Stimulated activated naive CD8-positive, alpha-beta T cell treated with anti-CD3 and anti-CD28 coated beads, Interleukin-15, amount 100 ng/mL, for 72 hours (primary cell): ENCODE results near the gene SLMAP.

Source experiments
- ATAC-seq: fragments of 150-1000 bp; cut with Tn5 transposase; 2 replicates; pipeline ENCODE4 v1.10.0; 2021; ENCODE audit warnings: mild to moderate bottlenecking, moderate library complexity
- DNase-seq, 2 donors: peaks; one replicate each; pipeline ENCODE4 v3.0.0; 2021 to 2022
- H3K27ac Mint-ChIP-seq, 2 donors: one replicate each; pipeline ENCODE4 v1.8.0; 2022; ENCODE audit warnings: mild to moderate bottlenecking in 2 of 2, mixed read lengths in 2 of 2, moderate library complexity in 2 of 2
- H3K27me3 Mint-ChIP-seq: one replicate; pipeline ENCODE4 v1.8.0; 2022; ENCODE audit warnings: mixed read lengths
- H3K4me1 Mint-ChIP-seq: one replicate; pipeline ENCODE4 v1.8.0; 2022; ENCODE audit warnings: mild to moderate bottlenecking, mixed read lengths
- H3K4me3 Mint-ChIP-seq, 2 donors: one replicate each; pipeline ENCODE4 v1.8.0; 2022; ENCODE audit warnings: mild to moderate bottlenecking in 2 of 2, mixed read lengths in 2 of 2, moderate library complexity in 1 of 2
- H3K9me3 Mint-ChIP-seq, 2 donors: one replicate each; pipeline ENCODE4 v1.8.0; 2022; ENCODE audit warnings: mixed read lengths in 2 of 2

SLMAP gene

DNA sequence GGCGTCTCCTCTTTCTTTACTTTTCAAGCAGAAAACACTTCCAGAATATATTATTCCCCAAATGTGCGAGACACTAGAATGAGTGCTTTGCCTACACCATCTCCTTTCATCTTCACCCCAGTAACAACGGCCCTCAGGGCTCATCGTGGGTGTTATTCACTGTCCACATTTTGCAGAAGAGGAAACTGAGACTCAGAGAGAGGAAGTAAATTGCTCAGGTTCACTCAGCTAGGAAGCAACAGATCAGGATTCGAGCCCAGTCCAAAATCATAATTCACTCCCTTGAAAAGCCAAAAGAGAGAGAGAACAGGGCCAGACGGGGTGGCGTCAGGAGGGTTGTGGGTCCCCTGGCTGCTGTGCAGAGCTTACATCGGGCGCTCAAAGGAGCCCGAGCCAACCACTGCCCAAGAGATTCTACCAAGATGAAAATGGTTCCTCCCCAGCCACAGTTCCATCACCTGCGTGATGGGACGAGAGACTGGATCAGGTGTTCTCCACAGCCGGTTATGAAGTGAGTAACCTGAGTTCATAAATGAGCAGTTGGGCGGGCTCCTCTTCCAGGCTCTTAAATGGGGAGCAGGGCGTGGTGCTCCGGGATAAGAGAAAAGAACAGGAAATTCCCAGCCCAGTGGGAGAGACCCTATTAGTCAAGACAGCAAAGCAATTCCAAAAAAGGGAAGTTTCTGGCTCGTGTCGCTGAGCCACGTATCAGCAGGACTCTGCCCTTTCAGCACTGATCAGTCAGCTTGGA lies 203.5 kb downstream of the SLMAP start:
- no peak for DNase-seq
- Mint-ChIP-seq H3K27me3 (no peaks in the 10 kb centered on the region), H3K4me3 (peak overlapping the region in 1 of 2 donors; percentile 8), H3K27ac (no peak overlapping the region), H3K4me1 (peaks cover 22% of the 10 kb centered on the region), H3K9me3 (no peaks in the 10 kb centered on the region)
- ATAC-seq, result no peak

DNA sequence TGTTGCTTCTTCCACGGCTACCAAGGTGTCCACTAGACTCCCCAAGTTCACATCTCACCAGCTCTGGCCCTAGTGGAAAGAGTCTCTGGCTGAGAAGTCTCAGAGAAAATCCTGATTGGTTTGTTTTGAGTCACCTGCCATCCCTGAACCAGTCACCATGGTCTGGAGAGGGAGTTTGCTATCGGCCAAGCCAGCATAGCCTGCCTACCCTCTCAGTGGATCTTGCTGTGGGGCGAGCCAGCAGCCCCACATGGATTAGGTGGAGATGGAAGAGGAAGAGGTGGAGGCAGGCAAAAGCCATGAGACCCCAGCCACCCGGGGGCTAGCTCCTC lies 204.0 kb downstream of the SLMAP start:
- Mint-ChIP-seq H3K4me3 (no peak overlapping the region), H3K27me3 (no peaks in the 10 kb centered on the region), H3K9me3 (no peaks in the 10 kb centered on the region), H3K4me1 (peaks cover 22% of the 10 kb centered on the region), H3K27ac (peak overlapping the region in 1 of 2 donors; percentile 36)
- no peak for DNase-seq
- no peak for ATAC-seq

DNA sequence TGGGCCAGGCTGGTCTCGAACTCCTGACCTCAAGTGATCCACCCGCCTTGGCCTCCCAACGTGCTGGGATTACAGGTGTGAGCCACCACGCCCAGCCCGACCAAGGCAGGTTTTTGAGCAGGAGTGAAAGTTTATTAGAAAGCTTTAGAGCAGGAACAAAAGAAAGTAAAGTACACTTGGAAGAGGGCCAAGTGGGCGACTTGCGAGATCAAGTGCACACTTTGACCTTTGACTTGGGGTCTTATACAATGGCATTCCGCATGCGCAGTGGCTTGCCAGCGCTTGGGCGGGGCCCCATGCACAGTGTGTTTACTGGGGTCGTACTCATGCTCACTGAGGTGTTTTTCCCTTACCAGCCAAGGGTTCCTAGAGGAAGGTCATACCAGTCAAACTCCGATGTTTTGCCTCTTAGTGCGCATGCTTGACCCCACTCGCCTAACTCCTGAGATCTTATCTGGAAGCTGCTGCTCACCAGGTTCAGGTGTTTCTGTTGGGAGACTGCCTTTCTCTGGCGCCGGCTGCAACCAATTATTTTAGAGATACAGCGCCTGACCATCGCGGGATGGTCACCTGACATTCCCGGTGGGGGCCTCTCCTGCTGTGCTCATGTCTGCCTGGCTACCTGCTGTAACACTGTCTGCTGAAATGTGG lies 205.2 kb downstream of the SLMAP start:
- H3K4me3 Mint-ChIP-seq, result no peak overlapping the region
- H3K27me3 Mint-ChIP-seq, result no peaks in the 10 kb centered on the region
- no peaks in the 10 kb centered on the region for H3K9me3 Mint-ChIP-seq
- ATAC-seq, result no peak
- DNase-seq, result no peak
- no peak overlapping the region for H3K27ac Mint-ChIP-seq
- peaks cover 18% of the 10 kb centered on the region for H3K4me1 Mint-ChIP-seq

DNA sequence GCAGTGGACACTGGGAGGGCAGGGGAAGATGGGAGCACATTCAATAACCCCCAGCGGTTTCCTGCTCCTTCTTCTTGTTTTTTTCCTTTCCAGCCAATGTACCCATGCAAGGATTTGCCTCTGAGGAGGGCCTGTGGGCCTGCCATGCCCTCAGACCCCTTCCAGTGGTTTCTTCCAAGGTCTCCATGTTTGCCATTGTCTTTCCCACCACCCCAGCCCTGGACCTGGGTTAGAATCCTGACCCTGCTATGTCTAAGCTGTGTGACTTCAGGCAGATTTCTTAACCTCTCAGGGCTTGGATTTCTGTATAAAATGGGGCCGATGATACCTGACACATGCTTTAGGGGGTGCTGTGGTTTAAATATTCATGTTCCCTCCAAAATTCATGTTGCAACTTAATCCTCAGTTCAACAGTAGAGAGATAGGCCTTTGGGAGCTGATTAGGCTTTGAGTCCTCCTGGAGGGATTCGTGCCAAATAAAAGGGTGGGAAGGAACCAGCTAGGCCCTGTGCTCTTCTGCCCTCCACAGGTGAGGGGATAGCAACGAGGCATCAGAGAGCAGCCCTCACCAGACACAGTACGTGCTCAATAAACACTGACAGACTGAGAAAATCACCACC lies 205.8 kb downstream of the SLMAP start:
- DNase-seq (no peak), ATAC-seq (peak; percentile 47)
- Mint-ChIP-seq H3K4me3 (no peak overlapping the region), H3K27ac (peak overlapping the region in 1 of 2 donors; percentile 44), H3K4me1 (peaks cover 17% of the 10 kb centered on the region), H3K27me3 (no peaks in the 10 kb centered on the region), H3K9me3 (no peaks in the 10 kb centered on the region)

DNA sequence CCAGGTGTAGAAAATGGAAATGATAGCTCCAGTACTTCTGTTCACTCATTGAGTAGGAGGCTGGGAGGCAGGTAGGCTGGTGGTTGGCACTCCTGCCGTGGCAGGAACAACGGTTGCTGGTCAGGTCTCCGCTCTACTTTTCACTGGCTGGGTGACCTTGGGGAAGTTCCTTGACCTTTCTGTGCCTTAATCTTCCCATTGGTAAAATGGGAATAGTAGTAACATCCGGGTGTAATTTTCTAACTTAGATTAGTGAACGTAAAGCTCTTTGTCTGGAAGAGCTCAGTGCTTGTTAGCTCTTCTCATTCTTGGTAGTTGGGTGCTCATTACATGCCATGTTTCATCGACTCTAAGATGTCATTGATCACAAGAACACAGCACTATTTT lies 206.3 kb downstream of the SLMAP start:
- peaks cover 22% of the 10 kb centered on the region for H3K4me1 Mint-ChIP-seq
- DNase-seq (no peak), ATAC-seq (no peak)
- H3K27ac Mint-ChIP-seq, result no peak overlapping the region
- H3K27me3 Mint-ChIP-seq, result no peaks in the 10 kb centered on the region
- no peaks in the 10 kb centered on the region for H3K9me3 Mint-ChIP-seq
- no peak overlapping the region for H3K4me3 Mint-ChIP-seq

DNA sequence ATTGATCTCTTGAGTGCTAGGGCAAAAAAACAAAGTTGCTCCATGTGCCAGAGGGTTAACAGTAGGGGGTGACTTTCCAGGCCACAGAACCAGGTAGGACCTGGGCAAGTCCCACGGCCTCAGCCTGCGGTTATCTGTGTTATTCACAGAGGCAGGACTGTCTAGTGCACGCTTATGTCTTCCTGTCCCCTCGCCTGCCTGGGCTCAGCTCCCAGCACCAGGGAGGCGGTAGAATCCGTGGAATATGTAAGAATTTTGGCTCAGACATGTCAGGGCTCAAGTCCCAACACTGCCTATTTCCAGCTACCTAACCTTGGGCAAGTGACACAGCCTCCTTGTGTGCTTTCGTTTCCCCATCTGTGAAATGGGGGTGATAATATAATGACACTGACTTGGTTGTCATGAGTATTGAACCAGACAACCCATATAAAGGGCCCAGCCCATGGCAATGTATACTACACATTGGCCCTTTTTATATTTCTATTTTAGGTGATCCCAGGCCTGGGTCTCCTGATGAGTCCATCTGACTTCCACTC lies 207.8 kb downstream of the SLMAP start:
- DNase-seq, result no peak
- H3K4me3 Mint-ChIP-seq, result no peak overlapping the region
- peak; percentile 25 for ATAC-seq
- no peaks in the 10 kb centered on the region for H3K27me3 Mint-ChIP-seq
- no peak overlapping the region for H3K27ac Mint-ChIP-seq
- no peaks in the 10 kb centered on the region for H3K9me3 Mint-ChIP-seq
- H3K4me1 Mint-ChIP-seq, result peaks cover 21% of the 10 kb centered on the region

DNA sequence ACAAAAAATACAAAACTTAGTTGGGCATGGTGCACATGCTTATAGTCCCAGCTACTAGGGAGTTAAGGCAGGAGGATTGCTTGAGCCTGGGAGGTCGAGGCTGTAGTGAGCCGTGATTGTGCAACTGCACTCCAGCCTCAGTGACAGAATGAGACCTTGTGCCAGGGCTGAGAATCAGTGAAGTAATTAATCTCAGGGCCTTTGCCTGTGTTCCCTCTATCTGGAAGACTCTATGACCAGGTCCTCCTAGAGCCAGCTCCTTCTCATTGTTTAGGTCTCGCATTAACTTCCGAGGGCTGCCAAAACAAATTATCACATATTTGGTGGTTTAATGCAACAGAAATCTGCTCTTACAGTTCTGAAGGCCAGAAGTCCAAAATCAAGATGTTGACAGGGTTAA lies 210.7 kb downstream of the SLMAP start:
- Mint-ChIP-seq H3K9me3 (no peaks in the 10 kb centered on the region), H3K27me3 (no peaks in the 10 kb centered on the region), H3K4me1 (peaks cover 15% of the 10 kb centered on the region), H3K27ac (no peak overlapping the region), H3K4me3 (no peak overlapping the region)
- no peak for DNase-seq
- no peak for ATAC-seq

DNA sequence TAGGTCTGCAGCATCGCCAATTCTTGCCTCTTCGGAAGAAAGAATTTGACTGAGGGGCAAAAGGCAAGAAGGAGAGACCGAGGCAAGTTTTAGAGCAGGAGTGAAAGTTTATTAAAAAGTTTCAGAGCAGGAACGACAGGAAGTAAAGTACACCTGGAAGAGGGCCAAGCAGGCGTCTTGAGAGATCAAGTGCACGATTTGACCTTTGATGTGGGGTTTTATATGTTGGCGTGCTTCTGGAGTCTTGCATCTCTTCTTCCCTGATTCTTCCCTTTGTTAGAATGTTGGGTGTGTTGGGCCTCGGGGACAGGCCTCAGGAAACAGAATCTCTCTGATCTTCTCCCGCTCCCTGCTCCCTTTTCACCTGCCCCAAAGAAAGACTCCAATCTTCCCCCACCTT lies 211.5 kb downstream of the SLMAP start:
- no peak for ATAC-seq
- DNase-seq, result no peak
- Mint-ChIP-seq H3K9me3 (no peaks in the 10 kb centered on the region), H3K27me3 (no peaks in the 10 kb centered on the region), H3K4me1 (peaks cover 22% of the 10 kb centered on the region), H3K4me3 (peak overlapping the region in 1 of 2 donors; percentile 24), H3K27ac (no peak overlapping the region)

DNA sequence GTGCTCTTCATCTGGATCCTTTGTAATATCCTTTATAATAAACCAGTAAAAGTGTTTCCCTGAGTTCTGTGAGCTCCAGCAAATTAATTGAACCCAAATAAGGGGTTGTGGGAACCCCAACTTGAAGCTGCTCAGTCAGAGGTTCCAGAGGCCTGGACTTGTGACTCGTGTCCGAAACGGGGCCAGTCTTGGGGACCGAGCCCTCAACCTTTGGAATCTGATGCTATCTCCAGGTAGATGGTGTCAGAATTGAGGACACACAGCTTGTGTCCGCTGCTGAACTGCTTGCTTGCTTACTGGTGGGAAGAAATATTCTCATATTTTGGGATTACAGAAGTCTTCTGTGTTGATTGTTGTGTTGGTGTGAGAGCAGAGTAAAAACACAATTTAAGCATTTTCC lies 212.4 kb downstream of the SLMAP start:
- ATAC-seq, result no peak
- H3K27ac Mint-ChIP-seq, result no peak overlapping the region
- peaks cover 27% of the 10 kb centered on the region for H3K4me1 Mint-ChIP-seq
- H3K27me3 Mint-ChIP-seq, result no peaks in the 10 kb centered on the region
- no peaks in the 10 kb centered on the region for H3K9me3 Mint-ChIP-seq
- no peak overlapping the region for H3K4me3 Mint-ChIP-seq
- no peak for DNase-seq

DNA sequence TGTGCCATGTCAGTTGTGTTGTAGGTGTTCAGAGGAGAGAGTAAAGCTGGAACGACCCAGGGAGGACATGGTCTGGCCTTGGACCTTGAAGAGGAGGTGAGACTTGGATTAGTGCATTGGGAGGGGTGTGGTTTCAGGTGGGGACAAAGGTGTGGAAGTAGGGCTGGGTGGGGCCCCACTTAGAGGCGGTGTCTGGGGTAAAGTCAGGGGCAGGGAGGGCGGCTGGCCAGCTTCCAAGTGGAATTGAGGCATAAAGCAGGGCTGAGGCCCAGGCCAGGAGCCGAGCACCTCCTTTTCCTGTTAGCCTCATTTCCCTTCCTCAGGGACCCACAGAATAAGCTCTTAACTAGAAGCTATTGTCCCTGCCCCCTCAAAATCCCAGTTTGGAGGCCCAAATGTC lies 215.9 kb downstream of the SLMAP start:
- no peak for DNase-seq
- Mint-ChIP-seq H3K4me3 (no peak overlapping the region), H3K4me1 (peaks cover 26% of the 10 kb centered on the region), H3K27me3 (no peaks in the 10 kb centered on the region), H3K9me3 (no peaks in the 10 kb centered on the region), H3K27ac (no peak overlapping the region)
- ATAC-seq, result no peak

DNA sequence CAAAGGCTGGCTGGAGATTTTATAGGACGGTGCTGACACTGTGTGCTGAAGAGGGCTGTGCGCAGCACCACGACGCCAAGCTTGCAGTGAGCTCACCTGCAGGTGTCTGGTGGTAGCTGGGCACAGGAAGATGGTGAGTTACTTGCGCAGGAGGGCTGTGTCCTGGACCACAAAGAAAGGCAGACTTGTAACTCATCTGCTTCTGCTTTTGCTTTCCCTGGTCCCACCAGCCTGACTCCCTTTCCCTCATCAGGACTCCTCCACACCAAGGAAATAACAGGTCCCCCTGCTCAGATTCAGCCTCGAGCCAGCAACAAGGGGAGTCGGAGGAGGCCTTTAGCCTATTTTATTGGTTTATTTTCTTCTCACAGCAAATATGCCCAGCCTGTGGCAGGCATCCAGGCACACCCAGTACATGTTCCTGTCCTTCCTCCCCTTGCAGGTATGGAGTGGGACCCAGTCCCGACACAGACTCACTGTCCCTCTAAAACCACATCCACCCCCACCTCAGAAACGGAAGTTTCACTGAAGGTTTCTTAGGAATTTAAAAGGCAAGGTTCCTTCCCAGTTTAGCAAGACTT lies 216.5 kb downstream of the SLMAP start:
- no peak for ATAC-seq
- Mint-ChIP-seq H3K4me1 (peaks cover 20% of the 10 kb centered on the region), H3K9me3 (no peaks in the 10 kb centered on the region), H3K27me3 (no peaks in the 10 kb centered on the region), H3K27ac (no peak overlapping the region), H3K4me3 (no peak overlapping the region)
- DNase-seq, result no peak

DNA sequence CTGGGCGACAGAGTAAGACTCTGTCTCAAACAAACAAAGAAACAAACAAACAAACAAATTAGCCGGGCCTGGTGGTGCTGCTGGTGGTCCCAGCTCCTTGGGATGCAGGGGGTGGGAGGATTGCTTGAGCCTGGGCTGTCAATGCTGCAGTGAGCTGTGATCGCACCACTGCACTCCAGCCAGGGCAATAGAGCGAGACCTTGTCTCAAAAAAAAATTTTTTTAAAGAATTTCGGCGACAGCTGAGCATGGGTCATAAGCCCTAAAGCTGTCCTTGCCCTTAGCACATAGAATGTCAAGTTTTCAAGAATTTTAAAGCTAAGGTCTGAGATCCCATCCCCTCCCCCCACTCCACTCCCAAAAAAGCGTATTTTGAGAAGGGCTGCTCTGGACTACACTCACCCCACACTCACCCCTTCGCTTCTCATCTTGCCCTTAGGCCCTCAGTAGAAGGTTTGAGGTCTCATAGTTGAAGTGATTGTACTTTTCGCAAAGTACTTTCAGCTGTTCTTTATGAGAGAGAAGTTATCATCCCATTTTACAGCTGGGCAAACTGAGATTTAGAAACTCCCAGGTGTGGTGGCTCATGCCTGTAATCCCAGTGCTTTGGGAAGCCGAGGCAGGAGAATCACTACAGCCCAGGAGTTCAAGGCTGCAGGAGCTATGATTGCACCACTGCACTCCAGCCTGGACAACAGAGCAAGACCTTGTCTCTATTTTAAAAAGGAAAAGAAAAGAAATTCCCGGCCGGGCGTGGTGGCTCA lies 217.8 kb downstream of the SLMAP start:
- Mint-ChIP-seq H3K4me3 (no peak overlapping the region), H3K27me3 (no peaks in the 10 kb centered on the region), H3K4me1 (peaks cover 15% of the 10 kb centered on the region), H3K27ac (peak overlapping the region in 1 of 2 donors; percentile 40), H3K9me3 (no peaks in the 10 kb centered on the region)
- ATAC-seq, result no peak
- DNase-seq, result no peak

DNA sequence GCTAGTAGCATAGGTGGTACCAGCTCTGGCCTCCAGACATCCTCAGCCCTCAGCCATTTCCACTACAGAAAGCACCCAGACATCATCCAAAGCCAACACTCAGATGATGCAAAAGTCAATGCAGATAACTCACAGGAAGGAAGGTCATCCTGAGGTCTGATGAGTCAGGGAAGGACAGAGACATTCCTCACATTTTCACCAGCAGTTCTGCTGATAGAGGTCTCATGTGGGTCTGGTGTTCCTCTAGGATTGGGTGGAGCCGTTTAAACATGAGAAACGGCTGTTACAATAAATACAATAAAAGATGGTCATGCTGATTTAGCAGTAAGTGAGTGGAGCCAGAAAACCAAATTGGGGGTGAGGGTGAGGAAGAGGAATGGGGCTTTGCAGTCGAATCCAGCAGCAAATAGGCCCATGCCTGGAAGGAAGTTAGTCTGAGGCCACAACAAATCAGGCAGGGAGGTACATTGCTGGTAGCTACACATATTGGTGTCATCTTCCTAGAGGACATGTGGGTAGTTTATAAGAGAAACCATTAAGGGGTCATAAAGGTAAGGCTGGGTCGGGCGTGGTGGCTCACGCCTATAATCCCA lies 218.8 kb downstream of the SLMAP start:
- Mint-ChIP-seq H3K27ac (no peak overlapping the region), H3K27me3 (no peaks in the 10 kb centered on the region), H3K4me3 (no peak overlapping the region), H3K9me3 (no peaks in the 10 kb centered on the region), H3K4me1 (peaks cover 15% of the 10 kb centered on the region)
- ATAC-seq (no peak), DNase-seq (no peak)

DNA sequence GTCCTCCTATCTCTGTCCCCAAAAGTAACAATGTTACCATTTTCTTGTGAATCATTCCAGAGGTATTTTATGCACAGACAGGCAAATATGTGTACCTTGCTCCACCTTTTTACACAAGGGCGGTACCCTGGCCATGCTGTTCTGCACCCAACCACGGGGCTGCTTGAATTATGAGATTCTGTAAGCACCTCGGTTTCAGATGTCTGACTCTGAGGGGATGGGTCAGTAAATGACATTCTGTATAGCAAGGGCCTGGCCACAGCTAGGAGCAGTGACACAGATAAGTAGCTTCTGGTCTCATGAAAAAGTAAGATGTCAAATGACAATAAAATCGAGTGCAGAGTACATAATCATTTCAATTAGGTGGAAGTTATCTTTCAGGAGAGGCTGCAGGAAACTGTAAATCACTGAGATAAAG lies 221.7 kb downstream of the SLMAP start:
- Mint-ChIP-seq H3K9me3 (no peaks in the 10 kb centered on the region), H3K4me3 (no peak overlapping the region), H3K27ac (no peak overlapping the region), H3K4me1 (peaks cover 8% of the 10 kb centered on the region), H3K27me3 (no peaks in the 10 kb centered on the region)
- ATAC-seq (no peak), DNase-seq (no peak)

DNA sequence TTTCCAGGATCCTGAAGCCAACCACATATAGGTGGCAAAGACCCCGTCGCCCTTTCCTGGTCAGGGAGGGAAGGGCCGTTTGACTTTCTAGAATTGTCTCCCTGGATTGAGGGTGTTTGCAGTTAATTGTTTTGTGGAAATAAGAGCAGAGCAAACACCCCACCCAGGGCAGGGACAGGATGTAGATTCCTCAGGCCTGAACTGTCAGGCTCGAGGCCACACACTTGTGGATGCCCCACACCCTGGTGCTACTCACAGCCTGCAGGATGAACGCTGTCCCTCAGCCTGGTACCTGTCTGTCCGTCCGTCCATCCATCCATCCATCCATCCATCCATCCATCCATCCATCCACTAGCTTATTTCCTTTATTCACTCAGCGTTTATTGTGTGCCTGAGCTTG lies 222.2 kb downstream of the SLMAP start:
- H3K4me1 Mint-ChIP-seq, result peaks cover 11% of the 10 kb centered on the region
- no peak for DNase-seq
- no peak overlapping the region for H3K27ac Mint-ChIP-seq
- no peak for ATAC-seq
- no peaks in the 10 kb centered on the region for H3K9me3 Mint-ChIP-seq
- H3K27me3 Mint-ChIP-seq, result no peaks in the 10 kb centered on the region
- no peak overlapping the region for H3K4me3 Mint-ChIP-seq
